CD4-positive, alpha-beta T cell treated with Interleukin-17A for 1 hour (primary cell): ENCODE results near the gene LPP.

ENCODE experiments used
- DNase-seq: peaks from one replicate; pipeline ENCODE4 v3.0.0-alpha.2; 2020

Gene LPP

GRCh38 chr3:188170461-188171459 is 16.8 kb downstream of the LPP start:
- peak; percentile 61 for DNase-seq

DNA sequence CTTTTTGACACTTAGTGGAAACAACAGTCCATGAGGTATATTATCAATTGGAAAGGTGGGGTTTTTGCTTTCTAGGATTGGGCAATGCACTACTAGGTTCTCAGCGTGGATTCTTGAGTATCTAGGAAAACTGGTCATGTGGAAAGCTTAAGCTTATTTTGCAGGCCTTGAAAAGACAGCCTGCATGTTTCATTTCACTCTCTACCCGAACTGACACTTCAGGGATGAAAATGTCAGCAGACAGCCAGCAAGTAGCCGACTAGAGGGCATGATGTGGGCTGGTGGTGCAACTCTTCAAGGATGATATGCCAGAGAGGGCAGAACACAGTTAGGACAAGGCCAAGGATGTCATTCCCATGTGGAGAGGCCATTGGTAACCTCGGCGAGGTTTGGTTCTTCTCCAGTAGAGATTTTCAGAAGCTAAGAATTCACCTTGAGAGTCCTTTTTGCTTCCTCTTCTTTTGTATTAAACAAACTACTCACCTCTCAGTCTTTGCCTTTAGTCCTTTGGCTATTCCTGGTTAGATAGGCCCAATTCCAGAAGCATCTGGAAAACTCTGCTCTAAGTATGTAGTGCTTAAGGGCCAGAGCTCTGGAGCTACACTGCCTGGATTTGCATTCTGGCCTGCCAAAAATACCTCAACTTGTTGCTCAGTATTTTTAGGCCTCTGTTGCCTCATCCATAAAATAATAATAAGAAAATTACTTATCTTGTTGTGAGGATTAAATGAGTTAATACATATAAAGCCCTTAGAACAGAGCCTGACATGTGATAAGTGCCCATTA is 17.9 kb downstream of the LPP start:
- no peak for DNase-seq

DNA sequence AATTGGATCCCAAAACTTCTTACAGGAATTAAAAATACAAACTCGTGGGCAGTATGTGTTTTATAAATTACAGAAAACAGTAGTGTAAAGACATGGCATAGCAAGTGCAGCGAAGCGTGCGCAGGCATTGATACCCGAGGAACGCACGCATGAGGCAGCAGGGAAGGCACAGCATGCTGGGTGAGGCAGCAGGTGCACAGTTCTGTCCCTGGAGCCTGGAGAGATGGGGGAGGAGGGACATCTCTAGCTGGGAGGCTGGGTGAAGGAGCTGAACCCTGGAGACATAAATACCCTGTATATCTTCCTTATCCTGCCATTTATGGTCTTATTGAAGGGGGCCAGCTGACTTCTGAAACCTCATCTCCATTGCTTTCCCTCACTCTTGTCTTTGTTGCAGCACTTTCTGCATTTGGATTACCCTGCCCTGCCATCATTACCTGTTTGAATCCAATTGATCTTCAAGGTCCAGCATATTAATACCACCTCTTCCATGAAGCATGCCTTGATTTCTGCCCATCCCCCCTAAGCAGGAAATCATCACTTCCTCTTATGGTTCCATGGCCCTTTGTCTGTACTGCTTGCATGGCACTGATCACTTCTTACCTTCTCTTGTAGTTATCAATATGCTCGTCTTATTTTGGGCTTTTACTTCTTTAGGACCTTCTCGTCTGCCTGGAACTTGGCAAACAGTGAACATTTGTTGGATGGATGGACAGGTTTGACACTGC is 20.5 kb downstream of the LPP start:
- DNase-seq = no peak

GRCh38 chr3:188176476-188176875 is 22.5 kb downstream of the LPP start:
- no peak for DNase-seq

GRCh38 chr3:188176884-188177283 is 22.9 kb downstream of the LPP start:
- DNase-seq = no peak

- no peak for DNase-seq
Observed at GRCh38 chr3:188177721-188178120, 23.8 kb downstream of the LPP start.

- no peak for DNase-seq
Observed at GRCh38 chr3:188178293-188178936, 24.5 kb downstream of the LPP start.

DNA sequence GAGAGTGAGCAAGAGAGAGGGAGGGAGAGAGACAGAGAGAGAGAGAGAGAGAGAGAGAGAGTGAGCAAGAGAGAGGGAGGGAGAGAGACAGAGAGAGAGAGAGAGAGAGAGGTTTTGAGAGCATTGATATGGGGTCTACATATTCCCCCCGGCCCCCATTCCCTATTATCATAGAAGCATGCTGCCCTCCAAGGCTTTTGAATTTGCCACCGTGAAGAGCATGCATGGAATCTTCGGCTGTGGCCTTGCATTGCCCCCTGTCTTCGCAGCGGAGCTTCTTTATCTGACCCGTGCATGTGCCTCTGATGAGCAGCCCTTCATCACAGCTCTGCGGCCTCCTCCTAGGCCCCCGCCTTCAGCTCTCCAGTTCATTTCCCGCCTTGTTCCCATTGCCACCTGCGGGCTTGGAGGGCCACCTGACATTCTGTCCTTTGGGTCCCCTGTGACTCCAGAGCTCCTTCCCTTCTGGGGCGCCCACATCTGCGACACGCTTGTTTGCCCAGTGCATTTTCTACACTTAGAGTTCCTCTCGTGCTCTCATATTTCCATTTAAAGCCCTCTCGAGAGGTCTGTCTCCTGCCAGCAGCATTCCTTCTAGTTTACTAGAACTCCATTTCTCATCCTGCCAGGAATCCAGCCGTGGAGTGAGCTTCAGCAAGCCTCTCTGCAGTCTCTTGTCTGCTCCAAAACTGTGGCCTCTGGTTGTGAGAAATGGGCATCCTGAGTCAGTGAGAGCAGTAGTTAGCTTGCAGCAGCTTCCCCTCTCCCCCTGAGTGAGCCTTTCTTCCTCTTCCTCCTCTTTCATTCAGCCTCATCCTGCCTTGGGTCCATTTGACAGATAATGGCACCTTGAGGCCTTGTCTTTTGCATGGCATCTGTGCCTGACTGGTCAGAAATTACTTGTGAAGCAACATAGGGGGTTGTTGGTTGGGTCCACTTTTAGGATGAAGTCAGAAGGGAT is 25.3 kb downstream of the LPP start:
- DNase-seq = no peak

- DNase-seq = no peak
Observed at GRCh38 chr3:188180114-188180513, 26.2 kb downstream of the LPP start.

- DNase-seq = no peak
Observed at GRCh38 chr3:188183452-188183851, 29.5 kb downstream of the LPP start.

- DNase-seq = no peak
Observed at GRCh38 chr3:188184160-188184559, 30.2 kb downstream of the LPP start.

DNA sequence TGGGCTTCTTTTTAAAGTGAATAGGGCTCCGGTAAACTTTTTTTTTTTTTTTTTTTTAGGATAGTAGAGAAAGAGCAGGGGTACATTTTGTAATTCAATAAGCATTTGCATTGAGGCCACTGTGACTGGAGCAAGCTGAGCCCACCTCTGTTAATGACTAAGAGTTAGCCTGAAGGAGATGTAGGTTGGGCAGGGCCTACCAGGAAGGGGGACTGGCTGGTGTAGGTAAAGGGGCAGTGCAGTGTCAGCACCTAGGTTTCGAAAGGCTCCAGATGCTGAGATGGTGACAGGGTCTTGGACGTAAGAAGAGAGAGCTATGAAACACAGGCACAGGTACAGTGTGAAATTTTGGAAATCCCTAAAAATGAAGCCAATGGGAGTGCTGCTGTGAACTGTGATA is 30.7 kb downstream of the LPP start:
- no peak for DNase-seq

GRCh38 chr3:188185717-188186251 is 31.8 kb downstream of the LPP start:
- no peak for DNase-seq

DNA sequence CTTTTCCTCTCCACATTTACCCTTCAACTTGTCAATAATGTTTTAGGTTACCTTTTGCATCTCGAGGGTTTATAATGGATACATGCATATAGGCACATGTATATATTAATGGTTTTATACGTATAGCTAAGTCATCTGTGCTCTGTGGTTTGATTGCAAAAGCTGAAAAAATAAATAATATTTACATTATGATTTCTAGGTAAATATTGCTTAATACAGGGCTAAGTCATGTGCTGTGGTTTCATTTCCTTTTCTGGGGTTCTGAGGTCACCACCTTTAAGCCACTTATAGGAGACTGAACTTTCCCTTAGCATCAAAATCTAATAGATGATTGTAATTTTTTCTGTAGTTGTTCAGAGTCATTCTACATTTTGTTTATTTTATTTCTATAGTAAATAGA is 33.1 kb downstream of the LPP start:
- DNase-seq = peak; percentile 43

- no peak for DNase-seq
Observed at GRCh38 chr3:188188911-188189310, 35.0 kb downstream of the LPP start.

DNA sequence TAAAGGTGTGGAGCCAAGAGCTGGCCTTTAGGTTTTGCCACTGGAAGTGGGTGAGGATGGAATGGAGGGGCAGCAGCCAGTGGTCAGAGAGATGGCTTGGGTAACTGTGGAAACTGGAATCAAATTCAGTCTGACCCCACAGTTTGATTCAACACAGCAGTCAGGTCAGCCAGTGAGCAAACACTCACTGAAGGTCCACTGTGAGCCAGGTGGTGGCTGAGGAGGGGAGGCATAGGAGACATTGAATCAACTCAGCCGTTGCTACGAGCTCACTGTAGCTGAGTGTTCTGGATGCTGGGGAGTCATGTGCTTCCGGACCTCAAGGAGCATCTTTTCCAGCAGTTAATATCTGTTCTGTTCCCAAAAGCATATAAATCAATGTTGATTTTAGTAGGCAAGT is 37.5 kb downstream of the LPP start:
- no peak for DNase-seq

GRCh38 chr3:188192034-188192433 is 38.1 kb downstream of the LPP start:
- no peak for DNase-seq

DNA sequence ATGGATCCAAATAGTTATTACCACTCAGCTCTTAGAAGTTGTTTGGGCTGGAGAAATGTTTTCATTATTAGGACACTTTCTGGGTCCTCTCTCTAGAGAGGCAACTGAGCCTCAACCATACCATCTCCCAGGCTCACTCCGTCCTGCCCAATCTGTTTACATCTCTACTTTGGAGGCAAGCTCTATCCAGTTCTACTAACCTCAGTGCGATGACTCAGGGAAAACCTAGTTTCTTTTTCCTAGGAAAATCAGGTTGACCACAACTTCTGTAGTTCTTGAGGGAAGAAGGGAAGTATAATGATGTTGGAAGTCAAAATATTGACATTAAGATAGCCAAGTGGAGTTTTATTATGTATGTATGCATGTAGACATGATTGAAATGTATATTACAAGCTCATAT is 40.4 kb downstream of the LPP start:
- no peak for DNase-seq

DNA sequence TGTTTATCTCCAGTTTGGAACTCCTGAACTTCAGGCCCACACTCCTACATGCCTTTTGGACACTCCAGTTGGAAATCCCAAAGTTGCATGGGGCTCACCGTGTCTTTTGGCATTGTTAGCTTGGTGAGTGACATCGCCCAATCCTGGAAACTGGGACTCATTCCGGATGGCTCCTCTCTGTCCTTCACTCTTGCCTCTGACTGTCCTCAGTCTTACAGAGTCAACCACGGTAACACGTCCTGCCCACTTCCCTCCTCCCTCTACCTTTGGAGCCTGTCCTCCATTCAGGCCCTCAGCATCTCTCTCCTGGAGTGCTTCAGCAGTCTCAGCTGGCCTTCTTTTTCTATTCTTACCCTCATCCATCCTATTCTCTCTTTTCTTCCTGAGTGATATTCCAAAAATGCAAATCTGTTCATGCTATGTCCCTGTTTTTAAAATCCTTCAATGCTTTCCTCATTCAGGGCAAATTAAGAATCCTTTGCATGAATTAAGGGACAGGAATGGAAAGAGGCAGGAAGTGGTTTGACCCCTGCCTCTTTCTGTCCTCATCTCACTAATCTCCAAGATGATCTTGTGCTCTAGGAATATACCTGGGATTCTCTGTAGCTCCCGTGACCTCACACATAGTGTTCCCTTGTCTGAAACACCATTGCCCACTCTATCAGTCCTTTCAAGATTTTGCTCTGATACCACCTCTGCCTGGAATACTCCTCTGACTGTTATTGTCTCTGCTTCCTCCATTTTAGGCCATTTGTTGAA is 42.5 kb downstream of the LPP start:
- DNase-seq = no peak

DNA sequence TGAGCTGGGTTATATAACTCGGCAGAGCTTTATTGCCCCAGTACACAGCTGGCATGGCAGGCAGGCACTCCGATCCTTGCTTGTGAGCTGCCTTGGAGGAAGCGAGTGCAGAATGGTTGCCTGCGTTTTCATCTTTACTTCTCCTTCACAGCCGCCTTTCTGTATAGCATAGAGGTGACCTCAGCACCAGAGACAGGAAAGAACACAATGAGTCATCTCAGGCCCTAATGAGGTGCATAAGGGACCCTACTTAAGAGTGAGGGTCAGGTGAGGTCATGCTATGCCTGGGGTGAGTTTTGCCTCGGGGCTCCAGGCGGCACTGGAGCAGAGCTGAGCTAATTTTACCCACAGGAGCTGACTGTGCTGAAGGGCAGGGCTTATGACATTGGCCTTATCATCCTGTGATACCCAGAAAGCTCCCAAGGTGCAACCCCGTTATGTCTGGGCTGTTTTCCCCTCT is 43.5 kb downstream of the LPP start:
- no peak for DNase-seq
